ENCODE measurements around the gene ANO1.
"Not testable (repeated sequence)": the region's sequence is repeated elsewhere in the genome, so short reads cannot be mapped to it uniquely, and the experiment has no call there.

ANO1 gene

DNA sequence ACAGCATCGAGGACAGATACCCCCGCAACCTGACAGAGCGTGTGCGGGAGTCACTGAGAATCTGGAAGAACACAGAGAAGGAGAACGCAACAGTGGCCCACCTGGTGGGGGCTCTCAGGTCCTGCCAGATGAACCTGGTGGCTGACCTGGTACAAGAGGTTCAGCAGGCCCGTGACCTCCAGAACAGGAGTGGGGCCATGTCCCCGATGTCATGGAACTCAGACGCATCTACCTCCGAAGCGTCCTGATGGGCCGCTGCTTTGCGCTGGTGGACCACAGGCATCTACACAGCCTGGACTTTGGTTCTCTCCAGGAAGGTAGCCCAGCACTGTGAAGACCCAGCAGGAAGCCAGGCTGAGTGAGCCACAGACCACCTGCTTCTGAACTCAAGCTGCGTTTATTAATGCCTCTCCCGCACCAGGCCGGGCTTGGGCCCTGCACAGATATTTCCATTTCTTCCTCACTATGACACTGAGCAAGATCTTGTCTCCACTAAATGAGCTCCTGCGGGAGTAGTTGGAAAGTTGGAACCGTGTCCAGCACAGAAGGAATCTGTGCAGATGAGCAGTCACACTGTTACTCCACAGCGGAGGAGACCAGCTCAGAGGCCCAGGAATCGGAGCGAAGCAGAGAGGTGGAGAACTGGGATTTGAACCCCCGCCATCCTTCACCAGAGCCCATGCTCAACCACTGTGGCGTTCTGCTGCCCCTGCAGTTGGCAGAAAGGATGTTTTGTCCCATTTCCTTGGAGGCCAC is 128.3 kb downstream of the ANO1 start:
- DNase-seq (ENCODE audit: low read depth in 2 of 3, low spot score in 2 of 3): no peak

DNA sequence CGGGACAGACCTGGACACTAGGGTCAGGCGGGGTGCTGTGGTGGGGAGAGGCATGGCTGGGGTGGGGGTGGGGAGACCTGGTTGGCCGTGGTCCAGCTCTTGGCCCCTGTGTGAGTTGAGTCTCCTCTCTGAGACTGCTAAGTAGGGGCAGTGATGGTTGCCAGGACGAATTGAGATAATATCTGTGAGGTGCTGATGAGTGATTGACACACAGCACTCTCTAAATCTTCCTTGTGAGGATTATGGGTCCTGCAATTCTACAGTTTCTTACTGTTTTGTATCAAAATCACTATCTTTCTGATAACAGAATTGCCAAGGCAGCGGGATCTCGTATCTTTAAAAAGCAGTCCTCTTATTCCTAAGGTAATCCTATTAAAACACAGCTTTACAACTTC is 128.9 kb downstream of the ANO1 start:
- DNase-seq (ENCODE audit: low read depth in 2 of 3, low spot score in 2 of 3): no peak

DNA sequence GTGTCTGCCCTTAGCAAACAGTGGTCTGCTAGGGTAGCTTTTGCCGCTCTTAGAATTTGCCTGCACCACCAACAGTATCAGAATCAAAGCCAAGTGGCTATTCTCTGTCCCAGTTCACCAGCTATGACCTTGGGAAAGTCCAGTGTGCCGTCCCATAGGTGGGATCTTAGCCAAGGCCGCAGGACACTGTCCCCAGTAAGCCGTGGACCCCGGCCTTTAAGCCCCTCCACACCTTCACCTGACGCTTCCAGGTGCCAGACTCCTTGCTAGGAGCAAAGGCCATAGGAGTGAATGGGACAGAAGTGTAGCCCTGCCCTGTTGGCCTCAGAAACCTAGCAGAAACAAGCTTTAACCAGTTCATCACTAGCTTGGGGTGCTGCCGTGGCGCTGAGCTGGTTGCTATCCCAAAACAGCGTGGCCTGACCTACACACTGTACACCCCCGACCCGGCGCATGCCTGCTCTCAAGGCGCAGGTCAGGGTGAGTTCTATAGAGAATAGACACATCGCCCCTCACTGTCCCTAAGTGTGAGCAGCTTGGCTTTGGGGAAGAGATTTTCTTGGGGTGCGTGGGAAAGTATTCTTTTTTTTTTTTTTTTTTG is 129.5 kb downstream of the ANO1 start:
- DNase-seq (ENCODE audit: low read depth in 2 of 3, low spot score in 2 of 3): no peak

DNA sequence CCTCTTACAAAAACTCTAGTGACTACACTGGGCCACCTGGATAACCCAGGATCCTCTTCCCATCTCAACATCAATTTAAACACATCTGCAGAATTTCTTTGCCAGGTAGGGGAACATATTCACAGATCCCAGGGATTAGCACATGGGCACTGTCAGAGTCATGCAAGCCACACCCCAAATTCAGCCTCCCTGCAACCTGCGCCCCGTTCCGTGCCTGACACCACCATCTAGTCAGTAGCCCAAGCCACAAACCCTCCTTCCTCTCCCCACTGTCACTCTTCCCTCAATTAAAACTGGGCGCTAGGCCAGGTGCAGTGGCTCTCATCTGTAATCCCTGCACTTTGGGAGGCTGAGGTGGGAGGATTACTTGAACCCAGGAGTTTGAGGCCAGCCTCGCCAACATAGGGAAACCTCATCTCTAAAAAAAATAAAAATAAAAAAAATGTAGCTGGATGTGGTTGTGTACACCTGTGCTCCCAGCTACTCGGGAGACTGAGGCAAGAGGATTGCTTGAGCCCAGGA is 131.3 kb downstream of the ANO1 start:
- DNase-seq (ENCODE audit: low read depth in 2 of 3, low spot score in 2 of 3): no peak

DNA sequence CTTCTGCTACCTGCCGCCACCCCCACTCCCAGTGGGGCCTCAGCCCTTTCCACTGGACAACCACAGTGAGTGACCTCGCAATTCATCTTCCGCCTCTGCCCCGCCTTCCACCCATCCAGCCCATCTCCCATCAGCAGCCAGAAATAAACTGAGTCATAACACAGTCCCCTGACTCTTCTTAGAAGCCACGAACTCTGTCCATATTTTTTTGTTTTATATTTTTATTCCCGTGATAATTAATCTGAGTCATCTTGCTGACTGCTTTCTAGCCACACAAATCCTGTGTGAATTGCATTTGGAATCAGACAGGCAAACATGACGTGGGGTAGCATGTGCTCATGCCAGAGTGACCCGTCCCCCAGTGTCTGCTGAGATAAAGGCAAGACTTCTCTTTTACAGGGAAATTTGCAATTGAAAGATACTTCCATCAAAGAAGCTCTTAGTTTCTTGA is 132.0 kb downstream of the ANO1 start:
- DNase-seq (ENCODE audit: low read depth in 2 of 3, low spot score in 2 of 3): no peak

DNA sequence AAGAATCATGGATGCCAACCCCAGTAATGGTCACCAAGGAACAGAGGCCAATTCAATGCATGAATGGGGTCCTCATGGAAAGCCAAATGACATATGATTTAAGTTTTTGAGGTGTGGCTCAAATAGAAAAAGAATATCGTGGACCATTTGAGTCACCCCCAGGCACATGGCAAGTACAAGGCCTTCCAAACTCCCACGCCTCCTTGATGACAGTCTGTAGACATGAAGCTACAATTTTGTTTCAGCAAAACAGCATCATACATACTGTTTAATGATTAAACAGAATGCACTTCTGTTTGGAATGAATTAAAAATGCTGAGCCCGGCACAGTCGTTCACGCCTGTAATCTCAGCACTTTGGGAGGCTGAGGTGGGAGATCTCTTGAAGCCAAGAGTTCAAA is 132.4 kb downstream of the ANO1 start:
- no peak for DNase-seq (ENCODE audit: low read depth in 2 of 3, low spot score in 2 of 3)

DNA sequence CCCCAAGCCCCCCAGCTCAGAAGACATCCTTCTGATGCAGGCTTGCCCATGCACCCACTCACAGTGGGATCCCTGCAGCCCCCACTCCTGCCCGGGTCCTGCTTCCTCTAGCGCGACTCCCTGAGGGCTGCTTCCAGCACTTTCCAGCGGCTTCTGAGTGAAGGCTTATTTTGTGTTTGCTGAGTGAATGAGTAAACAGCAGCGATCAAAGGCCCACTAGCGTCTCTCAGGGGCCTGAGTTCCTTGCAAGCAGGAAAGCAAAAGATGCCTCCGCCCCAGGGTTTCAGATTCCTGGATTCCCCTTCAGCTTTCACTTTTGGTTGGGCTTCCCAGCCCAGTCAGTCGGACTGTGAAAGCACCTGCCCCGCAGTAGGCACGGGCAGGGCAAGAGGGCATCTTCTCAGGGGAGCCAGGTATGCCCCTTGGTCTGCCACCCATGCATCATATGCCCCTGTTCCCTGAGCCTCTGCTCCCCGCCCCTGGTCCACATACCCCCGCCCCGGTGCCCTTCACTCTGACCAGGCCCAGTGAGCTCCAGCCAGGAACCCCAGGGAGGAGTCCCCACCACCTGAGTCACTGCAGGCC is 134.2 kb downstream of the ANO1 start:
- no peak for DNase-seq (ENCODE audit: low read depth in 2 of 3, low spot score in 2 of 3)

DNA sequence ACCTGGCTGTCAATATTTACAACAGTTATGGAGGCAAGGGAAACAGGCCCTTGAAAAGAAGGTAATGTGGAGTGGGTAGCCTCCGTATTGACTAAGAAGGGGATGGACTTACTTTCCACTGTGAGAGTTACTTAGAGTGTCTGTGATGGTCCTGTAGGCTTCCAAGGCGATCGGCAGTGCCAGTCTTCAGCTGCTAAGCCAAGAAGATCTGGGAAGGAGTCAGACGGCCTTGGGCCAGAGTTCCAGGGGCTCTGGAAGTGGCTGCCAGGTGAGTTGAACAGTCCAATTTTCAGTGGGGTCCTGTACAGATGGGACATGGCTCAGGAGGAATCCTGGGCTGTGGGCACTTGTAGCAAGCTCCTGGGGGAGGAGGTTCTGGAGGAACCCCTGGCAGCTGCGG is 139.3 kb downstream of the ANO1 start:
- not testable (repeated sequence) for DNase-seq (ENCODE audit: low read depth in 2 of 3, low spot score in 2 of 3)

DNA sequence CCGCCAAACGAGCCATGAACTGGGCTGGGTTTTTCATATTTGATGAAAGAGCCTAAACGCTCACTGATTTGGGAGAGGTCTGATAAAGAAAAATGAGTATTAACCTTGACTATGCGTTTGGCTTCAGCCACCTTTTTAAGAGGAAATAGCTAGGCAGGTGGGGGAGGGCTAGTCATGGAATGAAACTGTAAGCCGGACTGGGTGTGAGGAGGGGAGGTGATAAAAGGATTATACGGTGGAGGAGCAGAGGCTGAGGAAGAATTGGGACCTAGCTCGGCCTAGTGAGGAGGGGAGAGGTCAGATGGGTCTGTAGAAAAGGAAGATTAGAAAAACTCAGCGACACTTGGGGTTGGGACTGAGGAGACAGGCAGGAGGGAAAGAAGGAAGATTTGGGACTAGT is 140.0 kb downstream of the ANO1 start:
- not testable (repeated sequence) for DNase-seq (ENCODE audit: low read depth in 2 of 3, low spot score in 2 of 3)

DNA sequence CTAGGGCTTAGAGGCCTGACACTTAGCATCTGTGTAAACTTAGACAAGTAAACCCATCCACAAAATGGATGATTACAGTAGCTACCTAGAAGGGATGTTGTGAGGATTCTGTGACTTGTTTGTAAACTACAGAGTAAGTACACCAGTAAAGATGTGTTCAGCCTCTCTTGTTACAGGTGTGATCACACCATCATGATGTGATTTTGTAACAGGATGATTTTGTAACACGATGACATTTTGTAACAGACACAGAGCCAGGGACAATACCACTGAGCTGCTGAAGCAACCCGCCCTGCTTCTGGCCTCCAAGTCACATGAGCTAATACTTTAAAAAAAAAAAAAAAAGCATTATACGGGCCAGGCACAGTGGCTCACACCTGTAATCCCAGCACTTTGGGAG is 142.0 kb downstream of the ANO1 start:
- DNase-seq (ENCODE audit: low read depth in 2 of 3, low spot score in 2 of 3): no peak

DNA sequence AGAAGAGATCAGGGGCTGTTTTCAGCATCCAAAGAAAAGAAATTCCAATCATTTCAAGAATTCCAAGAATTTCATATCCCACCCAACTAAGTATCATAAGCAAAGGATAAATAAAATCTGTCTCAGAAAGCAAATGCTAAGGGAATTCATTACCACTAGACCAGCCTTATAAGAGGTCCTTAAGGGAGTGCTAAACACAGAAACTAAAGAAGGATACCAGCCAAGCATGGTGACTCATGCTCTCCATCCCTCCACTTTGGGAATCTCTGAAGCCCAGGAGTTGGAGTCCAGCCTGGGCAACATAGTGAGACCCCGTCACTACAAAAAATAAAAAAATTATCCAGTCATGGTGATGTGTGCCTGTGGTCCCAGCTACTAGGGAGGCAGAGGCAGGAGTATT is 142.8 kb downstream of the ANO1 start:
- no peak for DNase-seq (ENCODE audit: low read depth in 2 of 3, low spot score in 2 of 3)

DNA sequence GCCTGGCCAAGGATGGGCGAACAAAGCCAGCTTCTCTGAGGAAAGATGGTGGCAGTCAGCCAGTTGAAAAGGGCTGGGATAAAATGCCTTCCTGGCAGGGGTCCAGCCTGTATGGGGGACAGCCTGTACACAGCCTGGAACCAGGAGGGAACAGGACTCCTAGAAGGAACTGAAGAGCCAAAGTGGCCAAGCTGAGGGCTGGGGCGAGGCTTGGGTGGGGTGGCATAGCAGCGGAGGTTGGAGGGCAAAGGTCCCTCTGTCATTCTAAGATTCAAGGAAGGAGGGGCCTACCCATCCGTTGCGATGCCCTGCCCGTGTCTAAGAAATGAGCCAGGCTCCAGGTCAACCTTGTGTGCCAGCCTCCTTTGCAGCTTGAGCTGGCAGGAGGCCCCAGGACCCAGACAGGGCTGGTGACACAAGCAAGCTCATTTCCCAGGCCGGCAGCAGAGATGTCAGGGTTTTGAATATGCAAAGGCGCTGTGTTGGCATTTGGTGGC is 147.6 kb downstream of the ANO1 start:
- DNase-seq (ENCODE audit: low read depth in 2 of 3, low spot score in 2 of 3): no peak

DNA sequence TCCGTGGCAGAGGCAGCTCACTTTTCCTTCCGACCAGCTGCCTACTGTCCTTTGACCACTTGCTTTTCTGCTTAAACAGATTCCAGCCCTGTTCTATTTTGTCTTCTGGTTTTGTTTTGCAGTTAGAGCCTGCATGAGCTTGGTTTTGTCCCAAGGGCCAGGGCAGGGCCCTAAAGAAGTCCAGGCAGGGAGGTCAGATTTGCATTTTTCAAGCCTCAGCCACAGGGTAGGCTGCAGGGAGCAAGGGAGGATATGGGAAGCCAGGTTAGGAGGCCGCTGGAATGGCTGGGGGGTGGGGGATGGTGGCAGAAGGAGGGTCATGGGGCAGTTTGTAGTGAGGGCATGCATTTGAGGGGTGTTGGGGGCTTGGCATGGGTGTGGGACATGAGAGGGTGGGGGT is 148.1 kb downstream of the ANO1 start:
- no peak for DNase-seq (ENCODE audit: low read depth in 2 of 3, low spot score in 2 of 3)

DNA sequence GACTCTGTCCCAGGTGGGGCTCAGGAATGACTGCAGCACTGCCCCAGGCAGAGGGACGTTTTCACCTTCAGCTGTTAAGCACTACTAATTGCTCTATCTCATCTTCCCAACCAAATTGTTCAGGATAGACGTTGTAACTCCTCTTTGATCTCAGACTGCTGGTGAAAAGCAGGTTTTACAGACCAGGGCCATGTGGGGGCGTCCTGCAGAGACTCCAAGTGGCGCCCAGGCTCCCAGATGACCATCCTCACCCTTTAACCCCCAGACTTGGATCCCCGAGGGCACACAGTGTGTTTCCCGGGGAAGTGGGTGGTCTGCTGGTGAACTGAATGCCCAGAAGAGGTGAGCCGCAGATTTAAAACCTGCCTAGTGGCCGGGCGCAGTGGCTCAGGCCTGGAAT is 148.8 kb downstream of the ANO1 start:
- no peak for DNase-seq (ENCODE audit: low read depth in 2 of 3, low spot score in 2 of 3)

DNA sequence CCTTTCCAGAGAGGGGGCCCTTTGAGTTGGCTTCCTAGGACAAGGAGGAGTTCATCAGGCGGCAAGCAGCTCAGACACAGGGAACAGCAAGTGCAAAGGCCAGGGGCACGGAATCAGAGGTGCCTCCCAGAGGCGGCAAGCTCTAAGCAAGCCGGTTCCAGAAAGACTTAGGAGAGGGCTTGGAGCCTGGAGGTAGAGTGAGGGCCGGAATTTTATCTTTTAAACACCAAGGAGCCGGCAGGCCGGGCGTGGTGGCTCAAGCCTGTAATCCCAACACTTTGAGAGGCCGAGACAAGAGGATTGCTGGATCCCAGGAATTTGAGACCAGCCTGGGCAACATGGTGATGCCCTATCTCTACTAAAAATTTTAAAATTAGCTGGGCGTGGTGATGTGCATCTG is 151.6 kb downstream of the ANO1 start:
- no peak for DNase-seq (ENCODE audit: low read depth in 2 of 3, low spot score in 2 of 3)

DNA sequence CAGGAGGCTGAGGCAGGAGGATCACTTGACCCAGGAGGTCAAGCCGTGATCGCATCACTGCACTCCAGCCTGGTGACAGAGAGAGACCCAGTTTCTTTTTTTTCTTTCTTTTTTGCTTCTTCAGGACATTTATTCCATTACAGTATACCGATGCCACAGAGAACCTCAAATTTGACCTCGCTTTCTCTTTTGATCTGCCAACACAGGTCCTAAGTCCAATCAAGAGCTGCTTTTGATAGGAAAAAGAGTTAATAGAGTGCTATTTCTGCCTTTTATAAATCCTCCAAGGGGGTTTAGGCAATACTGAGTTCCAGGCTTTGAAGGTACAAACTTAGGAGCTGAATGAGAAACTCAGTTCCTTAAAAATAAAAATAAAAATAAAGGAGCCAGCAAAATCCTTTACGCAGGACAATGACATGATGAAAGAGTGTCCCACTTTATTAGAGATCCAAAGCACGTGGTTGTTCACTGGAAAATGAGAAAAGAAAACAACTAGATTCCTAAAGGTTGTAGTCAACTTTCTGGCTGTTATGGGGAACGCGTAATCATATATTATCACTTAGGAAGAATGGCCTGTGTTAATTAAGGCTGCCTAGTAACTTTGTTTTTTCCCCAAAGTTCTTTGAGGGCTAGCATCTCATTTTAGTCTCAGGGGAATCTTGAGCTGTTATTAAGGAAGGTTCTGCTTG is 152.2 kb downstream of the ANO1 start:
- DNase-seq (ENCODE audit: low read depth in 2 of 3, low spot score in 2 of 3): no peak

DNA sequence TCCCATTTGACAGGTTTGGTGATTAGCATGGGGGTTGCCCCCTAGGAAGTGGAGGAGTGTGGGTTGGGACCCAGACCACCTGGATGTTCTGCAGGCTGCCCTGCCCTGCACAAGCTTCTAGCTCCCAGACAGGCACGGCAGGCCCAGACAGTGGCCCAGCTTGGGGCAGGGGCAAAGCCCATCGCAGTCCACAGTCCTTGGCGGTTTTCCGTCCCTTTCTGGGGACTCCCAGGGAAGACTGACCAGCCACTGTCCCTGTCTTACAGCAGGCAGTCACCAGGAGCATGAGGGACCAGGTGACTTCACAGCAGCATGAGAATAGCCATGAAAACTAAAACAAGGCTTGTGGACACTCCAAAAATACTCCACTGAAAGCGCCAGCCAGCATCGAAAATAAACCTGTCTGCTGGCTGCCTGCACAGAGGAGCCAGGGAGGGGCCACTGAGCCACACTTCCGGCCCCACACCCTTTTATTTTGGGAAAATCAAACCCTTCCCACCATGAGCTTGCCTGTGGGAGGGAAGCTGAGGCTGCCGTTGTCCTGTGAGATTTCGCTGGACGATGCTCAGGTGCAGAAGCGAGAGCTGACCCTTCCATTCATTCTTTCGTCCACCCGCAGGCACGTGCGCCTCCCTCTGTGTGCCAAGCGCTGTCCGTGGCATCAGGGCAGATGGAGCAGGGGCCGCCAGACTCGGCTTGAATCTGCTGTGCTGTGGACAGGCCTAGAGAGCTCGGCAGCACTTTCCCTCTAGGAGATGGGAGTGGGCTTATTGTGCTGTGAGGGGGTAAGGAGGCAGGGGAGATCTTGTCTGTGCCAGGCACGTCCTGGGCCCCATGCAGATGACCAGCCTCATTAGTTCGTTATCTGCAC is 153.0 kb downstream of the ANO1 start:
- no peak for DNase-seq (ENCODE audit: low read depth in 2 of 3, low spot score in 2 of 3)

DNA sequence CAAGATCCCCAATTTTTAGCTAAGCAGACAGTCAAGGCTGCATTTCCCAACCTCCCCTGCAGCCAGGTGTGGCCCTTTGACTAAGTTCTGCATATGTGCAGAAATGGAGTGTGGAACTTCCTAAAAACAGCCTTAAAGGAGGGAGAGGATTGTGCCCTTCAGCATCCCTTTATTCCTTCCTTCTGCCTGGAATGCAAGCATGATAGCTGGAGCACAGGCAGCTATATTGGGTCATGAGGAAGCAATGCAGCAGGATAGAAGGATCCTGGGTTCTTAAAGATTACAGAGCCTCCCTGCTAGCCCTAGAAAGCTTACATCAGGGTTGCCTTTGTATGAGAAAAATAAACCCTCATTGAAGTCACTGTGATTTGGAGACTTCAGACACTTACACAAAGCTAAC is 154.9 kb downstream of the ANO1 start:
- DNase-seq (ENCODE audit: low read depth in 2 of 3, low spot score in 2 of 3): no peak

DNA sequence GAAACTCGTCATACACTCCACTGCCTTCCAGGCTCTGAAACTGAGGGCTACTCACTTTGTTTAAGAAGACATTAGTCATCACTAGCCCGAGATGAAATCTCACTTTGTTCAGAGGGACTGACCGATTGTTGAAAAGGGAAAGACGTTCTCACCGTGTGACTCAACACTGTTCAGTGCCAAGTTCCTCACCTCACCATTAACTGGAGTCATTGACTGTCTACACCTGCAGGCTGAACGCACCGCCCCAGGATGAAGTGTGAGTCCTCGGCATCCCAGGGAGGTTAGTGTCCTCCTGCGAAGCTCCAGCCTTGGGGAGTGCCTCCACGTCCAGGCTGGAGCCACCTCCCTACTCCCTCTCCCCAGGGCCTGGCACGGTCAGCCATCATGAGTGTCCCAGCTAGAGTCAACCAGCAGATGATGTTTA is 155.4 kb downstream of the ANO1 start:
- DNase-seq (ENCODE audit: low read depth in 2 of 3, low spot score in 2 of 3): no peak

DNA sequence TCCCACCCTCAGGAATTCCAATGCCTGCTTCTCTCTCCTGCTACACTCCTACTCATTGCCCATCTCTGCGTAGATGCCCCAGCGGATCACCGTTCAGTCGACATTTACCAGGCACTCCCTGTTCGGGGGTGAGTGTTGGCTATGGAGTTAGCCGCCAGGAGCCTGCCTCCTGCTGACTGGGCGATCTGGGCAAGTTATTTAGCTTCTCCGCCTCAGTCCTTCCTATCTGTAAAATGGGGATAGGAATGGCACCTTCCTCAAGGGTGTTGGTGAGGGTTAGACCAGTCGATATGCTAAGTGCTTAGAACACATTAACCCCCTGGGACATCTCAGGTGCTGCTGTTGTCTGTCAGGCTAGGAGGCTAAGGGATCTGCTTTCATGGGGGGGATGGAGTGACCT is 155.8 kb downstream of the ANO1 start:
- no peak for DNase-seq (ENCODE audit: low read depth in 2 of 3, low spot score in 2 of 3)
